Suppressor macrophage (primary cell): Measurements from ENCODE around the gene KRT7.
A peak's percentile ranks its signal among the peaks of the same experiment; 100 is the strongest.

Experiments used
- DNase-seq, 4 experiments: peaks; one replicate each; pipeline ENCODE4 v3.0.0-alpha.2; 2020 to 2022

Gene KRT7

GRCh38 chr12:52212701-52213563 lies 20.1 kb upstream of the KRT7 start:
- no peak for DNase-seq

DNA sequence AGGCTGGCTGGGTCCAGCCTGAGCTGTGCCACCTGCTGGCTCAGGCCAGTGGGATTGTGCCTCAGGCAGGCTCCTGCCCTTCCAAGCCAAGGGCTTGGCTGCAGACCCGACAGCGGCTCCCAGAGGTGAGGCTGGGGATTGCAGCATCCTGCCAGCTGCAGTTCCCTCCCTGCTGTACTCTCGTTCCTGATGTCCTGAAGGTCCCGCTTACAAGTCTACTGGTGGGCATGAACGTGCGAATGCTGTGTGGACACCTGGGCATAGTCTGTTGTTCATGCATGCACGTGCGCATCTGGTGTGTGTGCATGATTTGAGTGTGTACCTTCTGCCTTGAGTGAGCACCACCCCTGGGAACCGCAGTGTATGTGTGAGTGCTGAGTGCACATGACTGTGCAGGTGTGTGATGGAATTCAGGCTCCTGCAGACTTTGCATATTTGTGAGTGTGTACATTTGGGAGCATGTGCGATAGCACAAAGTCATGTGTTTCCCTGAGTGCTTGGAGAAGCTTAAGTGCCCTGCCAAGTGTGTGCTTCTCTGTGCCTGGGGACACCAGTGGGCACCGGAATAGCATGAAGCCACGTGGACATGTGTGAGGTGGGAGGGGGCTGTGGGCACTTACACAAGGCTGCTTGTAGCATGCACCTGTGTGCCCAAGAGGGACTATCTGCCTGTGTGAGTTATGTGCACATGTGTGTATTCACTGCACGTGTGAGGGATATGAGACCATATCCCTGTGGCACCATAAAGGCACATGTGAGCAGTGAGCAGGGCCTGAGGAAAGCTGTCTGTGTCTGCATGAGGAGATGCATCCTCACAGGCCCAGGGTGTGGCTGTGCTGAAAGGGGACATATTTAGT lies 19.3 kb upstream of the KRT7 start:
- peak; percentile 88 to 93 (median 90) for DNase-seq

DNA sequence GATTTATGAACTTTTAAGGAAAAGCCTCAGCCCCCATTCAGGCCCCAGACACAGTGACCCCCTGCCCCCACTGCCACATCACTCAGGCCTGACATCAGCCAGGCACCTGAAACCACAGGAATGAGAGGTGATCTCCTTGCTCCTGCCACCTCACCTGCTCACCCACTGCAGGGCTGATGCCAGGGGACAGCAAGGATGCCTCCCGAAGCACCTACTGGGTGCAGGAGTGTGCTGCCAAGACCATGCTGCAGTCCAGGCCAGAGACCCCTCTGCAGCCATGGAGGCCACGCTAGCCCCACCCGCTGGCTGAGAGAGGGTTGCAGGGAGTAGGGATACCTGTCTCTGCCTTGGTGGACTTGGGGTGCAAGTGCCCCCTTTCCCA lies 18.6 kb upstream of the KRT7 start:
- no peak for DNase-seq

GRCh38 chr12:52215587-52216031 lies 17.4 kb upstream of the KRT7 start:
- peak in 3 of 4 experiments; percentile 36 to 47 (median 37) for DNase-seq

DNA sequence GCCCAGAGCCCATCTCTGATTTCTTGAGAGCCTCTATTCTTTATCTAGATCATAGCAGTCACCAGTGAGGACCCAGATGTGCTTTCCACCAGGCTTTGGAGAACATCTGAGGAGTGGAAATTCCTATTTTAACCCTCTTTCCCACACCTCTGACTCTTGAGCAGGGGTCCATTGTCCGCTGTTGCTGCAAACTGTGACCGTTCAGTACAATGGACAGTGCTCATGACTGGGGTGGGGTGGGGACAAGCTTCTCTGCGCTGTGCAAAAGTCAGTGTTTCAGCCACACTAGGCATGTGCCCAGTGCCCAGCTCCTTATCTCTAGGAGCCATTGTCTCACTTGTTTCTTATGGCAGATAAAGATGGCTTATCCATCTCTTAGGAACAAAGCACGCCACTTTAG lies 16.9 kb upstream of the KRT7 start:
- no peak for DNase-seq

- no peak for DNase-seq
These were observed 16.2 kb upstream of the KRT7 start for GRCh38 chr12:52216807-52217206.

DNA sequence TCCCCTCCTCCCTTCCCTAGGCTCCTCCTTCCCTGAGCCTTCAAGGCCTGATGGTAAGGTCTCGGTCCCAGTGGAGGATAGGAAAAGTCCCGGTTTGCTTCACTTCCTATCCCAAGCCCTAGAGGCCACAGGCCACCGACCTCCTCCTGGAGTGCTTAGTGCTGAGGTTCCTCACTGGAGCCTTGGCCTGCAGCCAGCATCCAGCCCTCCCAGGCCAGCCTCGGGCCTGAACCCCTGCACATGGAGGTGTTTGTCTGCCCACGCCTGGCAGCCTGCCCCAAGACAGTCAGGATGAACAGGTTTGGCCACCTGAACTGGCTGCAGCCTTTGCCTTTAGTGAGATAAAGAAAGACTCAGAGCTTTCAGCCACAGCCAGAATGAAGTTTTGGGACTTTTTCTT lies 15.8 kb upstream of the KRT7 start:
- peak in 3 of 4 experiments; percentile 43 to 61 (median 47) for DNase-seq

- DNase-seq = no peak
These were observed 15.0 kb upstream of the KRT7 start for GRCh38 chr12:52218001-52218400.

GRCh38 chr12:52220477-52220876 lies 12.6 kb upstream of the KRT7 start:
- no peak for DNase-seq

- no peak for DNase-seq
These were observed 11.8 kb upstream of the KRT7 start for GRCh38 chr12:52221070-52221781.

- DNase-seq = peak; percentile 76 to 85 (median 78)
These were observed 11.1 kb upstream of the KRT7 start for GRCh38 chr12:52221912-52222457.

DNA sequence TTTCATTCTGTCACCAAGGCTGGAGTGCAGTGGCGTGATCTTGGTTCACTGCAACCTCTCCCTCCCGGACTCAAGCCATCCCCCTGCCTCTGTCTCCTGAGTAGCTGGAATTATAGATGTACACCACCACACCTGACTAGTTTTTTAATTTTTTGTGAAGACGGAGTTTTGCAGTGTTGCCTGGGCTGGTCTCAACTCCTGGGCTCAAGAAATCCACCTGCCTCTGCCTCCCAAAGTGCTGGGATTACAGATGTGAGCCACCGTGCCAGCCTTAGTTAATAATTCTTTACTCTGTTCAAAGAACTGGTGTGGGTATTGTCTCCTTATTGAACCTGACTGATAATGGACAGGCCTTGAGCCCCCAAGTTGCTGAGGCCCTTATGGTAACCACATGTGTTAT lies 10.4 kb upstream of the KRT7 start:
- DNase-seq = no peak

GRCh38 chr12:52223406-52224039 lies 9.5 kb upstream of the KRT7 start:
- peak in 1 of 4 experiments; percentile 26 for DNase-seq

DNA sequence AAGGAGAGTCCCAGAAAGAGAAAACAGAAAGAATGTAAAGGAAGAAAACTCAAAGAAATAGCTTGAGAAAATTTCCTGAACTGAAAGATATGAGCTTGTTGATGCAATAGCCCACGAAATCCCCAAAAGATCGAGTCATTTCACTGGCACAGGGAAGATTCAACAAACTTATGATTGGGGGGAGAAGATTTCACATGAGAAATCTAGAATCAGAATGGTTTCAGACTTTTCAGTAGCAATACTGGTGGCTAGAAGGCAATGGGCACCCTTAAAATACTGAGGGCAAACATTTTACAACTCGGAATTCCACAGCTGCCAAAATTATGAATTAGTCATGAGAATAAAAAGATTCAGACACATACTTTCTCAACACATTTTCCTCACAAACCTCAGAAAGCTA lies 8.9 kb upstream of the KRT7 start:
- no peak for DNase-seq

DNA sequence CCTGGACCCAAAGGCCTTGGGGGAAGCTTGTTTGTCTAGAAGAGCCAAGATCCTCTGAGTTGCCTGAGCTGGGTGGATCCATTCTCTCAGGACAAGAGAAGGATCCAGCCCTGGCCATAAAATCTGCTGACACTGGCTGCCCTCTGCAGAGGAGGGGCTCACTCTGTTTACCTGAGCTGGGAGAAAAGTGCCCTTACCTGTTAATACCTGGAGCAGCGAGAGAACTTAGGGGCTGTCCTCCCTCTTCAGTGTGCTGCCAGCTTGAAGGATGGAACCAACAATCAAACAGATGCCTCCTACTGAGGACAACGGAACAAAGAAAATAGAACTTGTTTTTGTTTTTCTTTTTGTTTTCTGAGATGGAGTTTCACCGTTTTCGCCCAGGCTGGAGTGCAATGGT lies 7.3 kb upstream of the KRT7 start:
- no peak for DNase-seq

GRCh38 chr12:52226446-52226845 lies 6.6 kb upstream of the KRT7 start:
- peak in 1 of 4 experiments; percentile 28 for DNase-seq

- DNase-seq = peak in 1 of 4 experiments; percentile 32
These were observed 5.4 kb upstream of the KRT7 start for GRCh38 chr12:52227606-52228166.

GRCh38 chr12:52228366-52228765 lies 4.7 kb upstream of the KRT7 start:
- DNase-seq = no peak

- no peak for DNase-seq
These were observed 4.1 kb upstream of the KRT7 start for GRCh38 chr12:52228931-52229330.

DNA sequence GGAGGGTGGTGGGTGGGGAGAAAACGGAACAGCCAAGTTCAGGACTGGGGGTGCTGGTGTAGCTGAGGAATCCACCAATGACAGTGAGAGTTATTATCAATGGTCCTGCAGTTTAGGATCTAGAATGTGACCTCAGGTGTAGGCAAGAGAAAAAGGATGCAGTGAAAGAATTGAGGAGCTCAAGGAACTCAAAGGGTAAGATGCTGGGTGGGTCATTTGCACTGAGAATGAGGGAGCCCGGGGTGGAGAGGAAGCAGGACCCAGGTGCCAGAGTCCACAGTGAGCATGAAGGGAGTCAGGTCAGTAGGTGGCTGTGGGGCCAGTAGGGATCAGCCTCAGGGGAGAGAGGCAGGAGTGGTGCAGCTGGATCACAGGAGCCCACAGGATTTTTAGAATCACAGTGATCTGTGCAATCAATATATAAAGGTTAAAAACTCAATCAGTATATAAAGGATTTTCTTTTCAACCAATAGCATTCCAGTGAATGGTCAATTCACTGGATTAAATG lies 3.2 kb upstream of the KRT7 start:
- no peak for DNase-seq
